Measurements from ENCODE around the gene OR8B4.

Gene OR8B4

GRCh38 chr11:124380585-124380984, 44.1 kb downstream of the OR8B4 start:
- no peak for DNase-seq (ENCODE audit: low spot score)
- TF ChIP-seq CTCF (IDR thresholded peaks at IDR 0.05; ENCODE audit: extremely low read depth, missing control alignments), result no peak

- TF ChIP-seq CTCF (IDR thresholded peaks at IDR 0.05; ENCODE audit: extremely low read depth, missing control alignments), result no peak
- DNase-seq (ENCODE audit: low spot score), result no peak
Observed at GRCh38 chr11:124376280-124376679, 48.4 kb downstream of the OR8B4 start.
